ENCODE measurements around the gene COPS2. TPM values are rescaled to one million over a fixed set of nuclear protein-coding genes. Genes with fewer than 3 reads are reported as not detected.

COPS2 gene
- total and polyA plus RNA-seq, 2 of the 13 experiments (the other 11 are each of a cell fraction or from before 2014, with no cell fraction given): 37.8 to 66.3 TPM

- TF ChIP-seq, protein P1, sequence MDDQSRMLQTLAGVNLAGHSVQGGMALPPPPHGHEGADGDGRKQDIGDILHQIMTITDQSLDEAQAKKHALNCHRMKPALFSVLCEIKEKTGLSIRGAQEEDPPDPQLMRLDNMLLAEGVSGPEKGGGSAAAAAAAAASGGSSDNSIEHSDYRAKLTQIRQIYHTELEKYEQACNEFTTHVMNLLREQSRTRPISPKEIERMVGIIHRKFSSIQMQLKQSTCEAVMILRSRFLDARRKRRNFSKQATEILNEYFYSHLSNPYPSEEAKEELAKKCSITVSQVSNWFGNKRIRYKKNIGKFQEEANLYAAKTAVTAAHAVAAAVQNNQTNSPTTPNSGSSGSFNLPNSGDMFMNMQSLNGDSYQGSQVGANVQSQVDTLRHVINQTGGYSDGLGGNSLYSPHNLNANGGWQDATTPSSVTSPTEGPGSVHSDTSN (CRISPR knock-in tag; IDR thresholded peaks at IDR 0.05; ENCODE audit: borderline replicate concordance): no peak
- no peak for TF ChIP-seq ZSCAN25 (CRISPR knock-in tag; IDR thresholded peaks at IDR 0.05)
- TF ChIP-seq U2AF2 (IDR thresholded peaks at IDR 0.05; ENCODE audit: low read depth, low read length): no peak
- TF ChIP-seq ZBTB46 (CRISPR knock-in tag; IDR thresholded peaks at IDR 0.05; ENCODE audit: borderline replicate concordance): no peak
- no peak for TF ChIP-seq MTA3 (CRISPR knock-in tag; IDR thresholded peaks at IDR 0.05)
- no peak for TF ChIP-seq ZBTB39 (CRISPR knock-in tag; IDR thresholded peaks at IDR 0.05)
- TF ChIP-seq, protein P2, sequence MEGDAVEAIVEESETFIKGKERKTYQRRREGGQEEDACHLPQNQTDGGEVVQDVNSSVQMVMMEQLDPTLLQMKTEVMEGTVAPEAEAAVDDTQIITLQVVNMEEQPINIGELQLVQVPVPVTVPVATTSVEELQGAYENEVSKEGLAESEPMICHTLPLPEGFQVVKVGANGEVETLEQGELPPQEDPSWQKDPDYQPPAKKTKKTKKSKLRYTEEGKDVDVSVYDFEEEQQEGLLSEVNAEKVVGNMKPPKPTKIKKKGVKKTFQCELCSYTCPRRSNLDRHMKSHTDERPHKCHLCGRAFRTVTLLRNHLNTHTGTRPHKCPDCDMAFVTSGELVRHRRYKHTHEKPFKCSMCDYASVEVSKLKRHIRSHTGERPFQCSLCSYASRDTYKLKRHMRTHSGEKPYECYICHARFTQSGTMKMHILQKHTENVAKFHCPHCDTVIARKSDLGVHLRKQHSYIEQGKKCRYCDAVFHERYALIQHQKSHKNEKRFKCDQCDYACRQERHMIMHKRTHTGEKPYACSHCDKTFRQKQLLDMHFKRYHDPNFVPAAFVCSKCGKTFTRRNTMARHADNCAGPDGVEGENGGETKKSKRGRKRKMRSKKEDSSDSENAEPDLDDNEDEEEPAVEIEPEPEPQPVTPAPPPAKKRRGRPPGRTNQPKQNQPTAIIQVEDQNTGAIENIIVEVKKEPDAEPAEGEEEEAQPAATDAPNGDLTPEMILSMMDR (CRISPR knock-in tag; IDR thresholded peaks at IDR 0.05): peak; percentile 15
- TF ChIP-seq HDAC2 (CRISPR knock-in tag; IDR thresholded peaks at IDR 0.05): peak; percentile 82
- TF ChIP-seq ZNF737 (CRISPR knock-in tag; IDR thresholded peaks at IDR 0.05; ENCODE audit: borderline replicate concordance): no peak; the same call in 1 of the 2 replicates
- peak; percentile 57; the same call in 1 of the 2 replicates for TF ChIP-seq ARNT2 (CRISPR knock-in tag; IDR thresholded peaks at IDR 0.05; ENCODE audit: low read depth)
- no peak for TF ChIP-seq ZNF577 (CRISPR knock-in tag; IDR thresholded peaks at IDR 0.05; ENCODE audit: borderline replicate concordance, low read depth)
- TF ChIP-seq NCOA2 (CRISPR knock-in tag; IDR thresholded peaks at IDR 0.05): peak; percentile 52
- TF ChIP-seq ZNF550 (CRISPR knock-in tag; IDR thresholded peaks at IDR 0.05; ENCODE audit: borderline replicate concordance): no peak
- TF ChIP-seq, protein P3, sequence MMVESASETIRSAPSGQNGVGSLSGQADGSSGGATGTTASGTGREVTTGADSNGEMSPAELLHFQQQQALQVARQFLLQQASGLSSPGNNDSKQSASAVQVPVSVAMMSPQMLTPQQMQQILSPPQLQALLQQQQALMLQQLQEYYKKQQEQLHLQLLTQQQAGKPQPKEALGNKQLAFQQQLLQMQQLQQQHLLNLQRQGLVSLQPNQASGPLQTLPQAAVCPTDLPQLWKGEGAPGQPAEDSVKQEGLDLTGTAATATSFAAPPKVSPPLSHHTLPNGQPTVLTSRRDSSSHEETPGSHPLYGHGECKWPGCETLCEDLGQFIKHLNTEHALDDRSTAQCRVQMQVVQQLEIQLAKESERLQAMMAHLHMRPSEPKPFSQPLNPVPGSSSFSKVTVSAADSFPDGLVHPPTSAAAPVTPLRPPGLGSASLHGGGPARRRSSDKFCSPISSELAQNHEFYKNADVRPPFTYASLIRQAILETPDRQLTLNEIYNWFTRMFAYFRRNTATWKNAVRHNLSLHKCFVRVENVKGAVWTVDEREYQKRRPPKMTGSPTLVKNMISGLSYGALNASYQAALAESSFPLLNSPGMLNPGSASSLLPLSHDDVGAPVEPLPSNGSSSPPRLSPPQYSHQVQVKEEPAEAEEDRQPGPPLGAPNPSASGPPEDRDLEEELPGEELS (CRISPR knock-in tag; IDR thresholded peaks at IDR 0.05): peak; percentile 56
- no peak for TF ChIP-seq RARG (CRISPR knock-in tag; IDR thresholded peaks at IDR 0.05; ENCODE audit: low read depth)
- peak; percentile 47; the same call in 1 of the 2 replicates for TF ChIP-seq SUZ12 (IDR thresholded peaks at IDR 0.05; ENCODE audit: low read depth, low read length)
- no peak for TF ChIP-seq SP140L (CRISPR knock-in tag; IDR thresholded peaks at IDR 0.05; ENCODE audit: borderline replicate concordance)
- no peak for TF ChIP-seq ZNF33A (CRISPR knock-in tag; IDR thresholded peaks at IDR 0.05; ENCODE audit: borderline replicate concordance)
- peak; percentile 71 for TF ChIP-seq BORCS8-MEF2B (CRISPR knock-in tag; IDR thresholded peaks at IDR 0.05)
- peak; percentile 70; the same call in 1 of the 2 replicates for TF ChIP-seq ZNF292 (CRISPR knock-in tag; IDR thresholded peaks at IDR 0.05; ENCODE audit: borderline replicate concordance, low read depth)
These were observed at the start of gene COPS2 (continued) for GRCh38 chr15:49155110-49155833.

Measured in HepG2 (cell line).